22Rv1 (cell line): ENCODE measurements around the gene PHF12.

Experiments used
- ZFX ChIP-seq: fragments of 450-650 bp; IDR thresholded peaks from 2 replicates; pipeline ENCODE4 v1.6.1; 2017; ENCODE audit warnings: antibody characterized with exemption, borderline replicate concordance
- TF ChIP-seq, protein P1 (sequence below): fragments of 450-650 bp; IDR thresholded peaks from 2 replicates; pipeline ENCODE4 v1.5.1; 2017; ENCODE audit warnings: mild to moderate bottlenecking

DNA sequence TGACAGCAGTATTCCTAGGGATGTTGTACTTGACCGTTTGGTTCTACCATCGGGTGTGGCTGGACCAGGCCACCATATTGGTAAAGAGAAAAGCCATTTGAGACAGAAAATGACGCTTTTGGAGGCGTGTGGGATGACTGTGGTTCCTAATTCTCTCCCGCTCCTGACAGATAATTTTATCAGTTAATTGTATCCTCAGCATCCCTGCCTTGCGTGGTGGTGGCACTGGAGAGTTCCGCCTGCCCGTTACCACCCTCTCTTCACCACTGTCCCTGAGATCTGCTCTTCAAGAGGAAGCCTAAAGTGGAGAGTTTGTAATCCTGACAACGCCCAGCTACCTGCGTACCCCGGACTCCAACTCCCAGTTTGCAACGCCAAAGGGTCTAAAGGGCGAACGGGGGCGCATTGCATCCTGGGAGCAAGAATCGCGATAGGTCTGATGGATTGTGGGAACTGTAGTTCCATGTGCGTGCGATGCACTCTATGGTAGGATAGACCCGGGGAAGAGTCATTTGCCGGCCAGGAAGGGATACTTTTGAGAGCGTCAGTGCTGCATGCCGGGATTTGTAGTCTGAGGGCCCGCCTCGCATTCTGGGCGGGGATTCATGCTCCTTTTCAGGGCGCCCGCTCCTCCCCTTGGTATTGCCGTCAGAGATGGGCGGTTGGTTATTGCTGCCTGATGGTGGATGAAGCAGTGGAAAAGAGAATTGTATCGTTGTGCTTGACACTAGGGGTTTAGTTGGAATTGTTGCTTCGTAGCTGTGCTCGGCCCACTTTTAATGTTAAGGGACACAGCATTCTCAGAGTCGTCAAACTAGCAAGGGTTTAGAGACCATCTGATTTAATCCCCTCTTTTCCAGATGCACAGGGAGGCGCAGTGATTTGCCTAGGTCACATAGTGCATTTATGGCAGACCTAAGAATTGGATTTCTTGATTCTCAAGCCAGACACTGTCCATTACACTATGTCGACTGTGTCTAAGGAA, 965 bp upstream of the PHF12 start:
- TF ChIP-seq, protein P1, sequence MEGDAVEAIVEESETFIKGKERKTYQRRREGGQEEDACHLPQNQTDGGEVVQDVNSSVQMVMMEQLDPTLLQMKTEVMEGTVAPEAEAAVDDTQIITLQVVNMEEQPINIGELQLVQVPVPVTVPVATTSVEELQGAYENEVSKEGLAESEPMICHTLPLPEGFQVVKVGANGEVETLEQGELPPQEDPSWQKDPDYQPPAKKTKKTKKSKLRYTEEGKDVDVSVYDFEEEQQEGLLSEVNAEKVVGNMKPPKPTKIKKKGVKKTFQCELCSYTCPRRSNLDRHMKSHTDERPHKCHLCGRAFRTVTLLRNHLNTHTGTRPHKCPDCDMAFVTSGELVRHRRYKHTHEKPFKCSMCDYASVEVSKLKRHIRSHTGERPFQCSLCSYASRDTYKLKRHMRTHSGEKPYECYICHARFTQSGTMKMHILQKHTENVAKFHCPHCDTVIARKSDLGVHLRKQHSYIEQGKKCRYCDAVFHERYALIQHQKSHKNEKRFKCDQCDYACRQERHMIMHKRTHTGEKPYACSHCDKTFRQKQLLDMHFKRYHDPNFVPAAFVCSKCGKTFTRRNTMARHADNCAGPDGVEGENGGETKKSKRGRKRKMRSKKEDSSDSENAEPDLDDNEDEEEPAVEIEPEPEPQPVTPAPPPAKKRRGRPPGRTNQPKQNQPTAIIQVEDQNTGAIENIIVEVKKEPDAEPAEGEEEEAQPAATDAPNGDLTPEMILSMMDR = no peak
- TF ChIP-seq ZFX = no peak
